D341Med (cell line): ENCODE results near the gene MZT1.
"Not testable (repeated sequence)": the region's sequence is repeated elsewhere in the genome, so short reads cannot be mapped to it uniquely, and the experiment has no call there.

Experiments used
- DNase-seq: peaks from one replicate; pipeline ENCODE4 v3.0.0; 2012; ENCODE audit warnings: low spot score

MZT1 gene

GRCh38 chr13:72727417-72728289, at the start of gene MZT1, which contains the start of gene BORA:
Gene MZT1, minus strand, starts transcription at chr13:72727629. Its CDS starts 27 bp downstream, at chr13:72727602.
Gene BORA, plus strand, starts transcription at chr13:72727923. Its CDS starts 1,018 bp downstream, at chr13:72728941.
- DNase-seq: peak; percentile 94

GRCh38 chr13:72774019-72774418, 46.6 kb upstream of the MZT1 start:
- DNase-seq: no peak

GRCh38 chr13:72763411-72763810, 36.0 kb upstream of the MZT1 start:
- DNase-seq: no peak

GRCh38 chr13:72760189-72760588, 32.8 kb upstream of the MZT1 start:
- no peak for DNase-seq

GRCh38 chr13:72757792-72758535, 30.5 kb upstream of the MZT1 start:
- no peak for DNase-seq

- DNase-seq: no peak
Observed at GRCh38 chr13:72754111-72754510, 26.7 kb upstream of the MZT1 start.

GRCh38 chr13:72751220-72751619, 23.8 kb upstream of the MZT1 start:
- no peak for DNase-seq

GRCh38 chr13:72745260-72745659, 17.8 kb upstream of the MZT1 start:
- DNase-seq: no peak

- DNase-seq: no peak
Observed at GRCh38 chr13:72740015-72740414, 12.6 kb upstream of the MZT1 start.

- DNase-seq: no peak
Observed at GRCh38 chr13:72737033-72737432, 9.6 kb upstream of the MZT1 start.

- no peak for DNase-seq
Observed at GRCh38 chr13:72728290-72728605, 819 bp upstream of the MZT1 start.

- peak; percentile 79 for DNase-seq
Observed at GRCh38 chr13:72726726-72727416, 558 bp downstream of the MZT1 start.

- not testable (repeated sequence) for DNase-seq
Observed at GRCh38 chr13:72726185-72726584, 1.2 kb downstream of the MZT1 start.

GRCh38 chr13:72716776-72717175, 10.7 kb downstream of the MZT1 start:
- DNase-seq: no peak

GRCh38 chr13:72700509-72700908, 26.9 kb downstream of the MZT1 start:
- DNase-seq: no peak

- no peak for DNase-seq
Observed at GRCh38 chr13:72698164-72698563, 29.3 kb downstream of the MZT1 start.

GRCh38 chr13:72696579-72696978, 30.9 kb downstream of the MZT1 start:
- no peak for DNase-seq

GRCh38 chr13:72694314-72694713, 33.1 kb downstream of the MZT1 start:
- no peak for DNase-seq

- DNase-seq: no peak
Observed at GRCh38 chr13:72693832-72694231, 33.6 kb downstream of the MZT1 start.

- no peak for DNase-seq
Observed at GRCh38 chr13:72692884-72693514, 34.4 kb downstream of the MZT1 start.

- DNase-seq: no peak
Observed at GRCh38 chr13:72689181-72689696, 38.2 kb downstream of the MZT1 start.

- DNase-seq: no peak
Observed at GRCh38 chr13:72686766-72687165, 40.7 kb downstream of the MZT1 start.
